HCEC 1CT (cell line): Measurements from ENCODE around the gene ARID1B.
"Not testable (repeated sequence)": the region's sequence is repeated elsewhere in the genome, so short reads cannot be mapped to it uniquely, and the experiment has no call there.

Experiments used
- DNase-seq: peaks from one replicate; pipeline ENCODE4 v3.0.0-alpha.2; 2017

Gene ARID1B

DNA sequence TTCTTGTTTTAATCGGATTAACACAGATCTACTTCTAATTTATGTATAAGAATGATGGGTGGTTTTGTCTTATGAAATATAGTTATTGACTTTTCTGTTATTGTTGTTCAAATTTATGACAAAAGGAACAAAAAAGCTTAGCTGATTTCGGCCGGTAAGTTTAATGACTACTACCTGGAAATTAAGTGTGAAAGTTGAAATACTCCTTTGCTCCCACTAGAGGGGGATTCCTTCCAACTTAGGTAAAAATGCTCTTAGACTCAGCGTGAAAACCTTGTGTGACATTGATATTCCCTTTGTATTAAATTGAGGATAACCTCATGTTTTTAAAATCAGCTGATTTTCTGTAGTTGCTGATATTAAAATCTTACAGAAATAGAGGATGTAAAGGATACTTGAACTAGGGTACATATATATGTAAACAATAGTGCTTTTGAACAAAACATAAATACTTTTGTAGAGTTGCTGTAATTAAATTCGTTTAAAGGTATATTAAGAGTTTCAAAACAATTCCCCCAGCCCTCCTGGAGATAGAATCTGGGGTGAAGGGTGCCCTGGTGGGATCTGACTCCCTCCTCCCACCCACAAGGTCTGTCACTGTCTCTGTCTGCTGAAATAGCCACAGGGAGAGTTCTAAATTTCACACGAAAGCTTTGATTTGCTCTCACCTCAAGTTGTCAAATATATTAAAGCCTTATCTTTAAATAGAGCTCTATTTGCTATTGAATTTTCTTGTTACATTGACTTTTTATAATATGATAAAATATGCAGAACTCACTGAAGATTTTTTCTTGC, 257.5 kb downstream of the ARID1B start:
- peak; percentile 68 for DNase-seq

DNA sequence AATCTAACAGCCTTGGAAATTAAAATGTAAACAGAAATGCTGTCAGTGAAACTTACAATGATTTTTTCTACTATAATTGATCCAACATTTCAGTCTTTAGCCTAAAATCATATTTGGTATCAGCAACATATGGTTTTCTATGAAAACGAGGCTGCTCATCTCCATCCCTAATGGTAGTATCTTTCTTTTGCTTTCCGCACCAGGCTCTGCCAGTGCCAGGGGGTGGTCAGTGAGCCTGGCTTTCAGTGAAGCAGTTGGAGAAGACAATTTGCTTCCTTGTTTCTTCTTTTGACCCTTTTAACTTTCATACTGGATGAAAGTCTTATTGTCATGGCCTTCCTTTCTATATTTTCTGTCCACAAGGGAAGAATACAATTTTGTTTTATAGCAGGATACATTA, 258.4 kb downstream of the ARID1B start:
- DNase-seq = no peak

DNA sequence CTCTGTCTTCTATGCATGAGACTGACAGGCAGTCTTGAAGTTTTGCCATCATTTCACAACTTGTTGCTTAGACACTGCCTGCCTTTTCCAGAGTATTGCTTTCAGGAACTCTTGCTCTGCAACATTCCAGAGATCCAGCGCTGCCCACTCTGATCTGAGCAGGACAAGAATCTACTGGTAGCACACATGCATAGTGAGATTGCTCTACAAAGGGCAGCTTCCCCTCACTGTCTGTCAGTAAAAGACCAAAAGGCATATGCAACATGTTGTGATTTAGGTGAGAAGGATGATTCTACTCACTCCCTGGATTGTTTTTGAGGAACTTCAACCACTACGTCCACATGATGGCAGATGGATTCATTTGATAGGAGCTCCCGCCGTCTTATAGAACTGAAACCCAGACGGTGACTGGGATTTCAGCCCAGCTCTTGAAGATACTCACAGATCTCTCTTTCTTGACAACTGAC, 259.1 kb downstream of the ARID1B start:
- DNase-seq = no peak

DNA sequence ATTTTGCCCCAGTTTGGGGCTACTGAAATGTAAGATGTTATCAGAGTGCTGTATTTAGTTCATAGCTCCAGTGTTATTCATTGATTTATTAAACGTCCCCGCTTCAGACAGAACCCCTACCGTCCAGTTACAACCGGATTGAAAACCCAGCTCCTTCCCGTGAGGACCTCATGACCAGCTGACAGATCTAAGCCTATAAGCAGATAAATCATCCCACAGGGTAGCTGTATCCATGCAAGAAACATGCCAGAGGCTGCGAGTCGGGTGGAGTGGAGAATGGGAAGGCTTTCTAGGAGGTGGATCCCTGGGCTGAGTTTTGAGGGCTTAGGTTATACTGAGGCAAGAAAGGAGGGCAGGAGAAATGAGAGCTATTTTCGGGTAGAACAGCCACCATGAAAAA, 260.0 kb downstream of the ARID1B start:
- DNase-seq = no peak

DNA sequence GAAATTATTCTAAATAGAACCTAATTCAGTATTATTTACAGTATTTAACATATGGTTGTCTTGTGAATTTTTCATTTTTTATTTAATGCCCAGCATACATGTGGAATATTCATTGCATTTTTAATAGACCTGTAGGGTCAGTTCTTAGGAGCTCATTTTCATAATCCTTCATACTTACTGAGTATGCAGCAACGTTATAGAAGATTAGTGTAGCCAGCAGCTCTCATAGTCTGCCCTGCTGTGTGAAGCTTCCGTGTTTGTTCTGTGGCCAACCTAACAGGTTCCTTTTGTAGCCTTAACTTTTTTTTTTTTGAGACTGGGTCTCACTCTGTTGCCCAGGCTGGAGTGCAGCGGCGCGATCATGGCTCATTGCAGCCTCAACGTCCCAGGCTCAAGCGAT, 261.4 kb downstream of the ARID1B start:
- DNase-seq = no peak

DNA sequence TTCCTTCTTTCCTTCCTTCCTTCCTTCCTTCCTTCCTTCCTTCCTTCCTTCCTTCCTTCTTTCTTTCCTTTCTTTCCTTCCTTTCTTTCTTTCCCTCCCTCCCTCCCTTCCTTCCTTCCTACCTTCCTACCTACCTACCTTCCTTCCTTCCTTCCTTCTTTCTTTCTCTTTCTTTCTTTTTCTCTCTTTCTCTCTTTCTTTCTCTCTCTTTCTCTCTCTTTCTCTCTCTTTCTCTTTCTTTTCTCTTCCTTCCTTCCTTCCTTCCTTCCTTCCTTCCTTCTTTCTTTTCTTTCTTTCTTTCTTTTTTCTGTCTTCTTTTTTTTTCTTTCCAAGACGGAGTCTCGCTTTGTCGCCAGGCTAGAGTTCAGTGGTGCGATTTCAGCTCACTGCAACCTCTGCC, 262.5 kb downstream of the ARID1B start:
- not testable (repeated sequence) for DNase-seq

DNA sequence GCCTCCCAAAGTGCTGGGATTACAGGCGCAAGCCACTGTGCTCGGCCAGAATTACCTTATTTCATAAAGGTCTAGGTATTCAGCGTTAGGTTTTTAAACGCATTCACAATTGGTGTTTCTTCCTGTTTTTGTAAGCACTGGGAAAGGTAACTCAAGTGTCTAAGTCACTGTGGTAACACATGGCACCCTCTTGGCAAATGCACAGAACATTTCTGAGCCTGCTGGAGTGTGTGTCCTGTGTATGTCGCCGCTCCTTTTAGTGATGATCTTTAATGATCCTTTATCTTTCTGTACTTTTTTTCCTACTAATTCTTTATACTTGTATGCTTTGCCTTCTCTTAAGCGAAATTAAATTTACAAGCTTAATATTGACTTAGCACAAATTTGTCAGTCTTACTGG, 263.0 kb downstream of the ARID1B start:
- DNase-seq = no peak

DNA sequence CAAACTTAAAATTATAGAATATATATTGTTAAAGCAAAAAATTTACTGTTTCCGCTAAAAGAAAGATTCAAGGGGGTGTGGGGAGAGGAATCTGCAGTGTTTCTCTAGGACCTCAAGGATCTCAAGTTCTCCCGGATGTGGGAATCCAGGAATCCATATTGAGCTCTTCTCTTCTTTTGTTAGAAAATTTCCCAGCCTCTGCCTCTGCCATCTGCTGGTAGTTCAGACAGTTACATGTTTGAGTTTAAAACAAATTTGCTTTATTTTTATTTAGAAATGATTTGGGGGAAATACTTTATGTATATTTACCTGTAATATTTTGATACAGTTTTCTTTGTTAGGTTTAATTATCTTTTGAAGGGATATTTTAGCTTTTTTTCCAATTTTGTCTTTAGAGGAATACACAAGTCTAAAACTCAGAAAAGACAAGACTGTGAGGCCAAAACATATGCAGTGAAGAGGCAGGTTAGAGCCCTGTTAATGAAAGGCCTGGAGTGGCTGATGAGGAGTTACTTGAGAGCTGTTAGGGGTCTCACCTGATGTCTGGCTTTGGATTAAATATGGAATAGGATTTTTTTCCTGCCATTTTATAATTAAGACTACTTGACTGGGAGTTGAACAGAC, 268.8 kb downstream of the ARID1B start:
- peak; percentile 80 for DNase-seq

DNA sequence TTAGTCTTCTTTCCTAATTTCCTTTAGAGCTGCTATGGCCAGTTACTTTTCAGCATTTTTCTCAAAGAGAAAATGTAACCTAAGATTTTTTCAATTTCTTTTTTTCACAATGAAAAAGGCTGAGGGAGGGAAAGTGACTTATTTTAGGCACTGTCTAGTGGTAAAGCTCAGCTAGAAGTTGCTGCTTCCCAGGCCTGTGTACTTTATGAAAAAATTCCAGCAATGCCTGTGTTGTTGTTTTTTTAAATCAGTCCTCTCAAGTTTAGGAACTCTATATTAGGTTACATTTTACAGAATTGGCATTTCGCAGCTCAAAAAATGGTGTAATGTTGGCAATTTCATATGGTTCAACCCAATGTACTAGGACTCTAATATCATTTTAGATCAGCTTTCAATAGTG, 269.6 kb downstream of the ARID1B start:
- no peak for DNase-seq

DNA sequence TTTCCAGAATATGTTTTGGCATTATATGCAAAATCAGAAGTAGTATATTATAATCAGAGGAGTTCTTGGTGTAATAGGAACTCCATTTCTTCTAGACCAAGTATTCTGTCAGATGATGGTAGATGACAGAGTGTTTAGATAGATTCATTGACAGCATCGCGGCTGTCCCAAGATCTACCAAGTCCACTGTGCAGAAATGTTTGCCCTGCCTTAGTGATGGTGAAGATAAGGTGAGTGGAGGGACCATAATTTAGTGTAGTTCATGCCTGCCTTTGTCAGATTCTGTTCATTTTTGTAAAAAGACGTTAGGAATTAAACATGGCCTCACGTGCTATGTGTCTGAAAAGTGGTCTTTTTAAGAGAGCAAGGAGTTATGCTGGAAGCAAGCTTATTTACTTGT, 270.1 kb downstream of the ARID1B start:
- no peak for DNase-seq

DNA sequence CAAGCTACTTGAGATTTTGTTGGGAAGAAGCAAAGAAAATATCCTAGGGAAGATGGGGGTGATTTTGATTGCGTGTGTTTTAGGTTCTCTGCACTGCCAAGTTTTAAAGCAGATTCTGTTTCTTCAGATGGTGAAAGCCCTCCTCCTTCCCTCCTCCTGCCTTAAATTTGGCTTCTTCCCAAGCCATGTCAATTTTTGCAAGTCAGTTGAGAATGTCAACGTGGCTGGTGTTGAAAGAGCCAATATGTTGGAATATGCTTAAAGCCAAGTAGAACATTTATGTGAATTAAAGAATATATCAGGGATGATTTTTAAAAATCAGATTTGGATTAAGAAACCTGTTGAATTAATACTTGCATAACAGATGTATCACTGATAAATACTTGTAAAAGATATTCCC, 270.8 kb downstream of the ARID1B start:
- DNase-seq = no peak

DNA sequence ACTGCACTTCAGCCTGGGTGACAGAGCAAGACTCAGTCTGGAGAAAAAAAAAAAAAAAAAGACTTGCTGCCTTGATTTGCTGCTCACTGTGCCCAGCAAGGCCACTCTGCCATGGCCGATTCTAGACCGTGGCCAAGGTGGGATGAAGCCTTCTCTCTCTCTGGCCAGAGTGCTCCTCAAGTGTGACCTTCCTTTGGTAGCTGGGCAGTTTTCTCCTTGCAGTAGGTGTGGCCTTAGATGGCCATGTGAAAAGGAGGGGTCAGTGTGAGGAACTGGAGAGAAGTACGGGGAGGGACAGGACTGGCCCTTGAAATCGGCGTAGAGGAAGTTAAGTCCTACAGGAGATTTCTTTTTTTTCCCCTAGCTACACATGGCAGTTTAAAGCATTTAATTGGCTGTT, 272.0 kb downstream of the ARID1B start:
- no peak for DNase-seq

DNA sequence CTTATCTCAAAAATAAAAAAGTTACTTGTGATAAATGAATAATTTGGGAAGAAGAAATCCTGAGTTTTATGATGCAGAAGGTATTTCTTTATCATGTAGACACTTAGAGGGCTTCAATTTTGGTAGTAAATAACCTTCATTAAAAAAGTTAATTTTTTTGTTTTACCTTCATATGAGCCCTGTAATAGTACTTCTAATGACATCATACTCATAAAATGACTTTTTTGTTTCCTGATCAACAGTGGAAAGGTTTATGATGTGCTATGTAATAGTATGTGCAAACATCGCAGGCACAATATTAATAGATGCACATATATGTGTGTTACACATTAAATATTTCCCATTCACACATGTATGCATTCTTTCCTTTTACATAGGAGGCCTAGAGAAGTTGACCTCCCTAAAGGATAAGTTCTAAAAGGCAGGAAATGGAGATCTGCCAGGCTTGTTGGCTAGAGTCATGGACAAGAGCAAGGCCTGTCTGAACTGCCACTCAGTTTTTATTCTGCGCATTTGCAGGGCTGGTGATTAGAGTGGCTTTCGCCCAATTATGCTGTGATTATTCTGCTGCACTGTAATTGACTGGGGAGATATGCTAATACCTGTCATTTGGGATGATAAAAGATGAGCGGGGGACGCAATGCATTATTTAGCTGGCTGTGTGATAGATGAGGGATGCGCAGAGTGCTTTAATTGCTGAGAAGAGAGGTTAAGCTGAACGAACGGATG, 273.5 kb downstream of the ARID1B start:
- DNase-seq = no peak

DNA sequence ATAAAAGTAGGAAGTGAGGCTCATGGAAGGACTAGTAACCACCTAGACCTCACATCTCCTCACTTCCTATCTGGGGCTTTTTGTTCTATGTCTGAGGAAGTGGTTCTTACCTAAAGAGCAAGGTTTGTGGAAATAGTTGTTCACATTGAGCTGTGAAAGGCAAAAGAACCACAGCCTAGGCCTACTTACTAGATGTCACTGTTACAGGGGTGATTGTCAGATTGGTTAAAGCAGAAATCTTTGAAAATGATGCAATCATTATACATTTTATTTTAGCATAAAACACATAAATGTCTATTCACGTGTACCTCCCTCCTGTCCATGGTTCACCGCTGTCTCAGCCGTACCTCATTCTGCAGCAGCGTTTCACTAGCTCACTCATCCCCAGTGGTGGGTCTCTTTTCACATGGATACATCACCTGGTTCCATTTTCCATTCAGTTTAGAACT, 277.4 kb downstream of the ARID1B start:
- no peak for DNase-seq

DNA sequence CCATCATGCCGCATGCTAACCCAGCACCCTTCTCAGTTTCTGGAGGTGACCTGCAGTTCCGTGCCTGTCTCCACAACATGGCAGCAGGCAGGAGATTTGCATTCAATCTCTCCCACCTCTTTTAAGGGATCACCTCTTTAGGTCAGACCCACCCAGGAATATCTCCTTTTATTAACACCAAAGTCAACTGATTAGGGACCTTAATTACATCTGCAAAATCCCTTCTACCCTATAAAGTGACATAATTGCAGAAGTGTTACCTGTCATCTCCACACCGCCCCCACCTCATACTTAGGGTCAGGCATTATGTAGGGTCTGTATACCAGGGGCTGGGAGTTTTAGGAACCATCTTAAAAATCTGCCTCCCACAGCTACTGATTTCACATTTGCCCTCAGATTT, 278.7 kb downstream of the ARID1B start:
- DNase-seq = no peak

DNA sequence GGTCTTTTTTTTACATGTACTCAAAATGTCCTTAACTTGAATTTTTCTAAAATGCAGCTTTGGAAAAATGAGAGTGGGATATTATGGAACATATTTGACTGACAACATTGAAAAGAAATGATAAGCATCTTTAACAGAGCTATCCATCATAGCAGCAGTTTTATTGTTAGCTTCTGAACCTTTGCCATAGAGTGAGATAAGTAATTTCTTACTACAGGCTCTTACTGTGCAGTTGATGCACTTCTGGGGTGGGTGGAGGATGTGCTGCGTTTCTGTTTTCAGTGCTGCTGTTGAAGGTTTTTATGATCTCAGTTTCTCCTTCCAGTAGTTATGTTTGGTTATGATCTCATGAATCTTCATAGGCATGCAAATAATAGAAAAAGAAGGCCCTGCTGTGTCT, 279.1 kb downstream of the ARID1B start:
- no peak for DNase-seq

DNA sequence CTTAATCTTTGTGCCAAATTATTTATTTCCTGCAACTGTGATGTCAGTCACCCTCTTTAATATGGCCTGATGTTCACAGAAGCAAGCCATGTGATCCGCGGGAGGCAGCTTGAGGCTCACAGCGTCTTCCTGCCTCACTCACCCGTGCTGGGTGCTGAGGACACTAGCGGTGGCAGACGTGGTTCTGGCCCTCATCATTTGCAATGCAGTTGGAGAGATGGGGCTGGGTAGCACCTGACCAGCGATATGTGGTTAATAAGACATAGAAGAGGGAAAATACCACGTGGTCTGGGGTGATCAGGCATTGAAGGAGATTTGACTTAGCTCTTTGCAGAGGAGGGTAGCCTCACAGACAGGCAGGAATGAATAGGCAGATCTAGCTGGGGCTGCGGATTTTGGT, 281.4 kb downstream of the ARID1B start:
- no peak for DNase-seq

DNA sequence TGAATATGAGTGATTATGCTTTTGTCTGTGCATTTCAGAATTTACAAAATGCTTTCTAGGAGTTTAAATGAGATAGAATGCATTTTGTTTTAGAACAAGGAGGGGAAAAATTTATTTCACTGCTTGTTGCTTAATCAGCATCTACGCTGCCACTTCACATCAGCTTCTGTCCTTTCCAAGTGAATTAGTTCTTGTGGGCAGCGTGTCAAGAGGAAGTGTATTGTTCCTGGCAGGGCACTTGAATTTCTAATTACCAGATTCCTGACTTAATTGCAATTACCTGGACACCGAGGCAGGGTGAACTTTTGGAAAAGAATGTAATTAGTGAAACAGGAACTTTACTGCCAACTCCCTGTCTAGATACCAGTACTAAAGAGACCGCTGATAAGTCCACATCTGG, 282.6 kb downstream of the ARID1B start:
- DNase-seq = no peak

DNA sequence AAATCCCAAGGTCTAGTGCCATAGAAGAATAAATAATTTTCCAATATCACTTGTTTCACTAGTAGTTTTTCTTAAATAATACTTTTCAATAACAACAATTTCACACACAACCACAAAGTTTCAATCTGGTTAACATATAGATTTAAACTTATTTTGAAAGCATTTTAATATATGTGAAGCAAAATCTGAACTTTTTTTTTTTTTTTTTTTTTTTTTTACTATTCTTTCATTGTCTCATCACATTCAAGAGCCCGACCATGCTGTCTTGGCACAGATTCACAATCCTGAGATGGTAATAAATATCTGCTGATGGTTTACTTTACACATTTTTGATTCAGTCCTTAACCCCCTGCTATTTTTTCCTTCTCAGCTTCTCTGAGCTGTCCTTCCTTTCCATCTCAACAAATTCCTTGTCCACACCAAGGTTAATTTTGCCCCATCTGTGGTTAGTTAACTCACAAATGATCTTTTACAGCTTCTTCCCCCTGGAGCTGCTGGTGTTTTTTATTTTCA, 283.3 kb downstream of the ARID1B start:
- no peak for DNase-seq

DNA sequence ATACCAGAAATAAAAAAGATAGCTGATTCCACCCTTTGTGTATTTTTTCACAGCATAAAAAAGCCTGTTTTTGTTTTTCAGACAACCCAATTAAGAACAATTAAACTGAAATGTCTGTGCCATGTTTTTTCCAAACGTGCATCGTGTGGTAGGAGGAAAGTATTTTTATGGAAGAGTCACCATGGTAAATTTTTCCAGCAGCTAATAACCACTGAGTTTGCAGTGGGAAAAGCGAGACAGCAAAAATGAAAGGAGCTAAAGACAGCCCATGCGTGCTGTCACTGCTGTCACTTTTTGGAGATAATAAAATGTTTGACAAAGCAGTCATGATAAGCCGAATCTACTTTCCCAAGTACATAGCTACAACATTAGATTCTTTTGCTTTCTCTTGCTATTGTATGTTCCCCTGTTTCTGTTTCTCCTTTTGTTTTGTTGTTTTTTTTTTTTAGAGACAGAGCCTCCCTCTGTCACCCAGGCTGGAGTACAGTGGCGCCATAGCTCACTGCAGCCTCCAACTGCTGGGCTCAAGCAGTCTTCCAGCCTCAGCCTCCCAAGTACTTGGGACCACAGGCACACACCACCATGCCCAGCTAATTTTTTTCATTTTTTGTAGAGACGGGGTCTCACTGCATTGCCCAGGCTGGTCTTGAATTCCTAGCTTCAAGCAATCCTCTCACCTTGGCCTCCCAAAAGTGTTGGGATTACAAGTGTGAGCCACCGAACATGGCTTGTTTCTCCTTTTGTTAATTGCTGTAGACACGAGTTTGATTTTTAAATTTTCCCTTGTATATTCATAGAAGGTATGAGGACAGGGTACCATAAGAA, 284.8 kb downstream of the ARID1B start:
- no peak for DNase-seq

DNA sequence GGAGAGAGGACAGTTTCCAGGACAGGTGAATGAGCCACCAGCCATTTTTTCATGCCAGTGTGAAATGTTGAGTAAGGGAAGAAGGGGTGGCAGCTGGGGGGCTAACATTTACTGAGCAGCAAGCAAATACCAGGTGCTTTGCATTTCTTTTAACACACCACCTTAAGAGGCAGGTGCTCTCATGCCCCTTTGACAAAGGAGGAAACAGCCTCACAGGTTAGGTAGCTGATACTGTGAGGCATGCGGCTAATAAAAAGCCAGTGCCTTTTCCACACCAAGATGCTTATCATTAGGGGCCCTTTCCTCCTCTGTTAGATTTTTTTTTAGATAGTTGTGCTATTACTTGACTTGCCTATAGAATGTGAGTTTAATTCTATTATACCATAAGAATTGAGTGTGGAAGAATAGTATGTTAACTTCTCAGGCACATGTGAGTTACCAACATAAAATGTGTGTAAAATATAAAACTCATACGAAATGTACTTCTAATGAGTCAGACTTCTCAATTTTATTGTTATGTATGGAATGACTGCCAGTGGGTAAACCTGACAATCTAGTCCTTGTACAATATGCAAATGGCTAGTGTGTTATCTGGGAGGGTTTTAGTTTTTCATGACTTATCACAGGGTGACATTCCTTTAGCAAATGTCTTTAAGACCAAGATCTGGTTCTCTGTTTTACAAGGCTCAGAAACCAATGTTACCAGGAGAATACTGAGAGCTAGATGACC, 286.2 kb downstream of the ARID1B start:
- DNase-seq = no peak

DNA sequence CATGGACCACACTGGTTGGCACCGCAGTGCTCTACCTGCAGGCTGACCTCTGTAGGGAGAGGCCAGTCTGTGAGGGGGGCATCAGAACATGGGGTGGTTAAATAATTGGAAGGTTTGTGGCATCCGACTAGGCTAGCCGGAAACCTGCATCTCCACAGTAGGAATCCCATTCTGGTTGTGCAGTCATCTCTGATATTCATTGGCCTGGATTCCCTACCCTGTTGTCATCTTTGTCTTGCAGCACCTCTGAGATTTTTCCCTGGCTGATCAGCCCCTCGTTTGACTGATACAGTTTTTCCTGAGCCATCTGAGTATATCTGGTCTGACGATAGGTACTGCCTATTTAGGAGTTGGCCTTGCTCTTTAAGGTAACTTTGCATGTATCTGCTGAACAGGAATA, 286.7 kb downstream of the ARID1B start:
- no peak for DNase-seq
